Measurements from ENCODE around the gene FAF1.

DNA sequence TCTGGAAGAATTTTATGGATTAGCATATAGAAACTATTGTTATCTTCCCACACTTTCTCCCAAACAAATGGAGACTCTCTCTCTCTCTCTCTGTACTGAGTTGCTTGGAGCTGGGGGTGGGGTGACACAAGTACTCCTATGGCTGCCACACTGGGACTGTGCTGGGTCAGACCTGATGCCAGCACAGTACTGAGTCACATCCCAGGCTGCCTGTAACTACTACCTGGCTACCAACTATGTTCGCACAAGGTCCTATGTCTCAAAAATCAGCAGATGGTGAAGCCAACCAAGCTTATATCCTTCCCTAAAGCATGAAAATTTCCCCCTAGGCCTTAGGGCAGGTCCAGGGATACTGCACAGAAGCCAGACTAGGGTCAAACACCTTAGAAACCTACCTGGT lies 66.6 kb downstream of the FAF1 start:
- TF ChIP-seq JUND (IDR thresholded peaks at IDR 0.05) = no peak
- TF ChIP-seq RAD21 (IDR thresholded peaks at IDR 0.05; ENCODE audit: low read depth) = no peak
- TF ChIP-seq CEBPB (IDR thresholded peaks at IDR 0.05; ENCODE audit: low read depth) = no peak
- TF ChIP-seq YY1 (IDR thresholded peaks at IDR 0.05; ENCODE audit: extremely low read depth, insufficient replicate concordance, low read depth, low read length) = no peak
- no peak for TF ChIP-seq FOSL1 (IDR thresholded peaks at IDR 0.05; ENCODE audit: low read depth)
- no peak for TF ChIP-seq POLR2A (IDR thresholded peaks at IDR 0.05; ENCODE audit: borderline replicate concordance, extremely low read depth, insufficient read depth, insufficient read length)
- TF ChIP-seq EZH2 (IDR thresholded peaks at IDR 0.05) = no peak
- TF ChIP-seq, protein P1, sequence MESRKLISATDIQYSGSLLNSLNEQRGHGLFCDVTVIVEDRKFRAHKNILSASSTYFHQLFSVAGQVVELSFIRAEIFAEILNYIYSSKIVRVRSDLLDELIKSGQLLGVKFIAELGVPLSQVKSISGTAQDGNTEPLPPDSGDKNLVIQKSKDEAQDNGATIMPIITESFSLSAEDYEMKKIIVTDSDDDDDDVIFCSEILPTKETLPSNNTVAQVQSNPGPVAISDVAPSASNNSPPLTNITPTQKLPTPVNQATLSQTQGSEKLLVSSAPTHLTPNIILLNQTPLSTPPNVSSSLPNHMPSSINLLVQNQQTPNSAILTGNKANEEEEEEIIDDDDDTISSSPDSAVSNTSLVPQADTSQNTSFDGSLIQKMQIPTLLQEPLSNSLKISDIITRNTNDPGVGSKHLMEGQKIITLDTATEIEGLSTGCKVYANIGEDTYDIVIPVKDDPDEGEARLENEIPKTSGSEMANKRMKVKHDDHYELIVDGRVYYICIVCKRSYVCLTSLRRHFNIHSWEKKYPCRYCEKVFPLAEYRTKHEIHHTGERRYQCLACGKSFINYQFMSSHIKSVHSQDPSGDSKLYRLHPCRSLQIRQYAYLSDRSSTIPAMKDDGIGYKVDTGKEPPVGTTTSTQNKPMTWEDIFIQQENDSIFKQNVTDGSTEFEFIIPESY (IDR thresholded peaks at IDR 0.05; ENCODE audit: extremely low read depth, insufficient replicate concordance, low read length) = no peak
- no peak for TF ChIP-seq SIN3A (IDR thresholded peaks at IDR 0.05; ENCODE audit: low read depth)
